Epidermal melanocyte (primary cell): Measurements from ENCODE around the gene NOL3.

Experiments used
- DNase-seq: peaks from one replicate; pipeline ENCODE4 v3.0.0; 2011; ENCODE audit warnings: low spot score; ENCODE audit not compliant: insufficient read length

Gene NOL3

DNA sequence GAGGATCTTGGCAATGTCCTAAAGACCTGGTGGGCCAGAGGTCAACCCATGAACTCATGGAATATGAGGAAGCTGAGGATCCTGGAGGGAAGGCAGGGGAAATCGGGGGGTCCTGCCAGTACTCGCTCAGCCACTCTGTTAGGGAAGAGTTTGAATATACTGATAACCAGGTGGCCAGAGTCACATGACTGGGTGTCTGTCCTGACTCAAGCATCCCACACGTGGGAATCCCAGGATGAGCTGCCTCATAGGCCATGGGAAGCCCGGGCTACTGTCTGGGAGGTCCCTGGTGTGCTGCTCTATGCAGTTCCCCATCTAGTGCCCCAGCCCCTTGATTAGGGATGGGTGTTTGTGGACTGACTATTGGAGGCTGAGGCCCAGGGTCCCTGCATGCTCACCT, 18.0 kb downstream of the NOL3 start:
- no peak for DNase-seq

DNA sequence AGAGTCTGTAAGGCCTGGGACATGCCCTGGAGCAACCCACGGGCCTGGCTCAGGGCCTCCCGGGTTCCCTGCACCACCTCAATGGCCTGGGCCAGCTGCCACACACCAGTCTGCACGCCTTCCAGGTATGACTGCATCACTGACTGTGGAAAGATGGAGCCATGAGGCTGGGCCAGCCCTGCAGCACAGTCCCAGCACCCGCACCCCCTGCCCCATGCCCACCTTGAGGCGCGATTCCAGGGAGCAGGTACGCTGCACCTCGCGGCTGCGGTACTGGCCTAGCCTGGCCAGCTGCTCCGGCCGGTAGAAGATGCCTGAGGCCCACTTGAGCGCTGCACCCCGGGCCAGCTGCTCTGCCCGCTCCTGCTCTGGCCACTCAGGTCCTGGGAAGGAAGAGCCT, 18.5 kb downstream of the NOL3 start:
- DNase-seq = no peak

DNA sequence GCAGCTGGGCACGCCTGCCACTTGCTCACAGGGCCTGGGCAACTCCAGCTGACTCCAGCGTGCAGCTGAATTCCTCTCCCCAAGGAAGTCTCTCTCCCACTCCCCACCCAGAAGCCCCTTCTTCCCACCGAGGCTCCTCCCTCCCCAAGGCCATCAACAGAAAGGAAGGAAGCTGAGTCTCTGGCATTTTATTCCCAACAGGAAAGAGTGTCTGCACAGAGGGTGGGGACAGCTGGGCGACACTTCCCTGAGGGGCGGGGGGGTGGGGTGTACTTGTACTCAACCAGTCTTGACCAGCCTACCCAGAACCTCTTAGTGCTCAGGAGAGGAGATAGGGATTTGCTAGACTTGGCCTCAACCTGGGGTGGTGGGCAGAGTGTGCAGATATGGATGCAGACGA, 19.7 kb downstream of the NOL3 start, which contains the start of gene EXOC3L1:
TSS of gene EXOC3L1 (minus strand) at position 96 of the 400 bp plus-strand sequence. CDS start 460 bp downstream, outside the sequence.
- no peak for DNase-seq

- no peak for DNase-seq
Measured at GRCh38 chr16:67190448-67191399, 20.4 kb downstream of the NOL3 start.

GRCh38 chr16:67191411-67191994, 21.2 kb downstream of the NOL3 start:
- DNase-seq = no peak

- DNase-seq = peak; percentile 97
Measured at GRCh38 chr16:67191995-67192681, 21.8 kb downstream of the NOL3 start, which contains the start of gene E2F4. Gene E2F4 (plus strand): TSS chr16:67192155. CDS start chr16:67192228, 73 bp downstream.

GRCh38 chr16:67192781-67193361, 22.5 kb downstream of the NOL3 start:
- DNase-seq = no peak

DNA sequence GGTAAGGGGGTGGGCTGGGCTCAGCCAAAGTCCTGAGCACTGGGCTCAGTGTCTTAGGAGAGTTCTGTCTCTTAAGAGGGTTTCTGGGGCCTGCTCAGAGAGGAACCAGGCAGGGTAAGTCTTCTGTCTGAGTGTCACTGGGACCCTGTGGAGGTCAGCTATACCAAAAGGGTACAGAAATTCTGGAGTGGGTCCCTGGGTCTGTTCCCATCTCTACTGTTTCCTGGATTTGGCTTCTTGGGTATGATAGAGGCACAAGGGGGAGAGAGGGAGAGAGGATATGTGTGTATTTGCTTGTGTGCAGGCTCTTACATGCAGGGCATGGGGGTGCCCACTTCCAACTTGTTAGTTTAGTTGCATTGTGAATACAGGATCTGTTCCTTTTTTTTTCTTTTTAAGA, 23.2 kb downstream of the NOL3 start:
- no peak for DNase-seq

DNA sequence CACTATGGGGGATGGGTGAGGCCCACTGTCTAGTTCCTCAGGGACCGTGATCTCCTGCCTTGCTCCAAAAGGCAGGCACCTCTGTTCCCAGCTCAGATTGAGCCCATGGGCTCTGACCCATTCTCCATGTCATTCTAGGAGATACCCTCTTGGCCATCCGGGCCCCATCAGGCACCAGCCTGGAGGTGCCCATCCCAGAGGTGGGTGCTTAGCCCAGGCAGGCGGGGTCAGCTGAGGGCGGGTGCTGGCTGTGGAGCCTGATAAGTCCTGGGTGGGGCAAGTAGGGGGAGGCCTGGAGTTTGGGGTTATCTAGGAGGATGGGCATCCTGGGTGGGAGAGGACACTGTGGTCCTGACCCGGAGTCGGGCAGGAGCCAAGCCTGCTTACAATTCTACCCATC, 23.9 kb downstream of the NOL3 start:
- DNase-seq = no peak

- DNase-seq = no peak
Measured at GRCh38 chr16:67195676-67196075, 25.3 kb downstream of the NOL3 start.

GRCh38 chr16:67196881-67197280, 26.5 kb downstream of the NOL3 start:
- no peak for DNase-seq

DNA sequence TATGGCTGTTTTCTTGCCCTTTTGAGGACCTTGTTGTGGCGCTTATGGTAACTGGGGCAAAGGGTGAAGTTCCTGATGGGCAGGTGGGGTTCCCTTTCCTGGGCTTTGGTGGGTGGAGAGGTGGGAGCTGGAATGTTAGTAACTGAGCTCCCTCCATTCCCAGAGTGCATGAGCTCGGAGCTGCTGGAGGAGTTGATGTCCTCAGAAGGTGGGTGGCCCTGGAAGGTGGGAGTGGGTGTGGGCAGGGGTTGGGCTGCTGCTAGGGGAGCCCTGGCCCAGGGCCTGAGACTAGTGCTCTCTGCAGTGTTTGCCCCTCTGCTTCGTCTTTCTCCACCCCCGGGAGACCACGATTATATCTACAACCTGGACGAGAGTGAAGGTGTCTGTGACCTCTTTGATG, 27.4 kb downstream of the NOL3 start:
- DNase-seq = no peak

DNA sequence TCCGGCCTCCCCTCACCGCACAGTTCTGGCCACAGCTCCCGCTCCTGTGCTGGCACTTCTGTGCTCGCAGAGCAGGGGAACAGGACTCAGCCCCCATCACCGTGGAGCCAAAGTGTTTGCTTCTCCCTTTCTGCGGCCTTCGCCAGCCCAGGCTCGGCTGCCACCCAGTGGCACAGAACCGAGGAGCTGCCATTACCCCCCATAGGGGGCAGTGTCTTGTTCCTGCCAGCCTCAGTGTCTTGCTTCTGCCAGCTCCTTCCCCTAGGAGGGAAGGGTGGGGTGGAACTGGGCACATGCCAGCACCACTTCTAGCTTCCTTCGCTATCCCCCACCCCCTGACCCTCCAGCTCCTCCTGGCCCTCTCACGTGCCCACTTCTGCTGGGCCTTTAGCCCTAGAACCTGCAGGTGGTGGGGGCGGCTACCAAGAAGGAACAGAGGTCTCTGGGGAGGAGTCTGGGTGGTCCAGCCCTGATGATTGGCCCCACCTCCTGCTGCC, 27.9 kb downstream of the NOL3 start:
- no peak for DNase-seq

GRCh38 chr16:67199011-67199807, 28.9 kb downstream of the NOL3 start, which contains the start of gene ELMO3:
Gene ELMO3 (plus strand): TSS chr16:67199131. CDS start chr16:67199327, 196 bp downstream.
- DNase-seq = no peak

DNA sequence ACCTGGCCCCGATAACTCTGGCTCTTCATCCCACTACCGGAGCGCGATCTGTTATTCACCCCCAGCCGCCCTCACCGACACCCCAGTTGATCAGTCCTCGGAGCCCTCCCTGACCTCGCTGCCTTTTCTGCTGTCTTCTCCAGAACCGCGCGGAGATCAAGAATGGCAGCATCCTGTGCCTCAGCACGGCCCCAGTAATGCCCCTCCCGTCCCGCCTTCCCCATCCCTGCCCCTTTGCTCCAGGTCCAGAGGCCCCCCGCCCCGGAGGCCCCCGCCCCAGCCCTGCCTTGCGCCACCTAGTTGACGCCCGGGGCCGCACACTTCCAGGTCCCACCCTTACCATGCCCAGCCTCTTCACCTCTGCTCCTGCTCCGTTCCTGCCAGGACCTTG, 29.5 kb downstream of the NOL3 start:
- DNase-seq = no peak

- no peak for DNase-seq
Measured at GRCh38 chr16:67200491-67200890, 30.2 kb downstream of the NOL3 start.

DNA sequence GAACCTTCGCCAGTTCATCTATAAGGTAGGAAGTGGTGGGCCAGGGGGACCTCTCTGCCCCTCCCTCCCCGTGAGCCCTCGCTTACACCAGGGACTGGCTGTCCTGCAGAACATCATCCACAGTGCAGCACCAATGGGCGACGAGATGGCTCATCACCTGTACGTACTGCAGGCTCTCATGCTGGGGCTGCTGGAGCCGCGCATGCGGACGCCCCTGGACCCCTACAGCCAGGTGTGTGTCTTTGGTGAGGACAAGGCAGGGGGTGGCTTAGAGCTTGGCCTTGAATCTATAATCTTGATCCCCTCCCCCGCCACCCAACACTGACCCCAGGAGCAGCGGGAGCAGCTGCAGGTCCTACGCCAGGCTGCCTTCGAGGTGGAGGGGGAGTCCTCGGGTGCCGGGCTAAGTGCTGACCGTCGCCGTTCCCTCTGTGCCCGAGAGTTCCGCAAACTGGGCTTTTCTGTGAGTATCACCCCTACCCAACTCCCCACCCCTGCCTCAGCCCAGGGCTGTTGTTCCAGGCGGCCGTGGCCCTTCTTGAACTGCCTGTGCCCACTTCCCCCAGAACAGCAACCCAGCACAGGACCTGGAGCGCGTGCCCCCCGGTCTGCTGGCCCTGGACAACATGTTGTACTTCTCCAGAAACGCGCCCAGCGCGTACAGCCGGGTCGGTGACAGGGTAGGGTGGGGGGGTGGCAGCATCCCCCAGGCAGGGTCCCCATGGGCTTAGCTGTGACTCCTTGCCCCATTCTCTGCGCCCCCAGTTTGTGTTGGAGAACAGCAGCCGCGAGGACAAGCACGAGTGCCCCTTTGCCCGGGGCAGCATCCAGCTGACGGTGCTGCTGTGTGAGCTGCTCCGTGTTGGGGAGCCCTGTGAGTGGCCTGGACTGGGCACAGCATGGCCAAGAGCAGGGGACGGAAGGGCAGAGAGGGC, 31.3 kb downstream of the NOL3 start:
- no peak for DNase-seq

DNA sequence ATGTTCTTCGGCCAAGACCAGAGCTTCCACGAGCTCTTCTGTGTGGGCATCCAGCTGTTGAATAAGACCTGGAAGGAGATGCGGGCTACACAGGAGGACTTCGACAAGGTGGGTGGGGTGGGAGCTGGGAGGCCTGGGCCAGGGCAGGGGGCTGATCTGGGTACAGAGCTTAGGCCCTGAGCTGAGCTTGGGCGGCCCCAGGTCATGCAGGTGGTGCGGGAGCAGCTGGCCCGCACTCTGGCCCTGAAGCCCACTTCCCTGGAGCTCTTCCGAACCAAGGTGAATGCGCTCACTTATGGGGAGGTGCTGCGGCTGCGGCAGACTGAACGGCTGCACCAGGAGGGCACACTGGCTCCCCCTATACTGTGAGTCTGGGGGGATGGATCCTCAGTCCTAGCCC, 32.1 kb downstream of the NOL3 start:
- DNase-seq = no peak

DNA sequence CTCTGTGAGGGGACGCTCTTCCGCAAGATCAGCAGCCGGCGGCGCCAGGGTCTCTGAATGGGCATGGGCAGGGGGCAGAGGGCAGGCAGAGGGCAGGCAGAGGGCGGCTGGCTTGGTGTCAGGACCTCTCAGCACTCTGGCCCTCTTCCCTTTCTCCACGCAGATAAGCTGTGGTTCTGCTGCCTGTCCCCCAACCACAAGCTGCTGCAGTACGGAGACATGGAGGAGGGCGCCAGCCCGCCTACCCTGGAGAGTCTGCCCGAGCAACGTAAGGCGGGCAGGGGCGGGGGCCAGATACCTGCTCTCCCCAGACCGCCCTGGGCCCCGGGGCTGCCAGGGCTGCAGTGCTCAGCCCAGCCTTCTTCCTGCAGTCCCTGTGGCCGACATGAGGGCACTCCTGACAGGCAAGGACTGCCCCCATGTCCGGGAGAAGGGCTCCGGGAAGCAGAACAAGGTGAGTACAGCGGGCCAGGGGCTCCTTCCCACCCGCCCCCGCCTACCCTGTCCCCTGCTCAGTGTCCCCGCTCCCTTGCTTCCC, 32.7 kb downstream of the NOL3 start:
- DNase-seq = no peak
